Mucosa of rectum (tissue), 2 donors: ENCODE data around the gene MAST4.
"Not testable (repeated sequence)": the region's sequence is repeated elsewhere in the genome, so short reads cannot be mapped to it uniquely, and the experiment has no call there.

Source experiments
- H3K27ac ChIP-seq, 2 donors: one replicate each; pipeline ENCODE4 v1.7.0; 2013; ENCODE audit warnings: inconsistent platforms in 2 of 2, low read depth in 2 of 2, low read length in 2 of 2
- H3K27me3 ChIP-seq, 2 donors: one replicate each; pipeline ENCODE4 v1.7.0; 2013; ENCODE audit warnings: low read length in 2 of 2; ENCODE audit not compliant: control insufficient read depth in 2 of 2, insufficient read depth in 2 of 2
- H3K36me3 ChIP-seq, 2 donors: one replicate each; pipeline ENCODE4 v1.7.0; 2013; ENCODE audit warnings: low read length in 2 of 2; ENCODE audit not compliant: control insufficient read depth in 2 of 2, insufficient read depth in 2 of 2
- H3K4me1 ChIP-seq, 2 donors: one replicate each; pipeline ENCODE4 v1.7.0; 2013; ENCODE audit warnings: low read length in 2 of 2, mild to moderate bottlenecking in 1 of 2; ENCODE audit not compliant: control insufficient read depth in 2 of 2, insufficient read depth in 2 of 2
- H3K4me3 ChIP-seq, 2 donors: one replicate each; pipeline ENCODE4 v1.7.0; 2013; ENCODE audit warnings: low read length in 2 of 2
- H3K9ac ChIP-seq, 2 donors: one replicate each; pipeline ENCODE4 v1.7.0; 2013; ENCODE audit warnings: low read length in 2 of 2, low read depth in 1 of 2, mild to moderate bottlenecking in 1 of 2
- H3K9me3 ChIP-seq, 2 donors: one replicate each; pipeline ENCODE4 v1.7.0; 2013; ENCODE audit warnings: low read length in 2 of 2; ENCODE audit not compliant: control insufficient read depth in 2 of 2
- donor health status: healthy.
- donor health status: Normal muscosa, but diverticular disease.

Gene MAST4

GRCh38 chr5:67170767-67171166 lies 574.6 kb downstream of the MAST4 start:
- Histone ChIP-seq H3K4me3 (no peak overlapping the region), H3K4me1 (peaks cover 9 to 11% of the 10 kb centered on the region in 2 donors), H3K27me3 (no peaks in the 10 kb centered on the region), H3K9ac (no peak overlapping the region), H3K9me3 (no peaks in the 10 kb centered on the region), H3K36me3 (no peaks in the 10 kb centered on the region), H3K27ac (no peak overlapping the region)

- not testable (repeated sequence) for H3K27me3 ChIP-seq, H3K4me3 ChIP-seq, H3K4me1 ChIP-seq, H3K9ac ChIP-seq, H3K36me3 ChIP-seq, H3K9me3 ChIP-seq, H3K27ac ChIP-seq
Measured at GRCh38 chr5:67173351-67173750, 577.2 kb downstream of the MAST4 start.

- H3K27me3 ChIP-seq, result no peaks in the 10 kb centered on the region
Measured at GRCh38 chr5:67173959-67174358, 577.8 kb downstream of the MAST4 start.

GRCh38 chr5:67176936-67177335 lies 580.7 kb downstream of the MAST4 start:
- H3K27me3 ChIP-seq, result no peaks in the 10 kb centered on the region
- peaks cover 7 to 8% of the 10 kb centered on the region in 2 donors for H3K9me3 ChIP-seq
- H3K27ac ChIP-seq, result no peak overlapping the region
- no peaks in the 10 kb centered on the region for H3K36me3 ChIP-seq
- no peak overlapping the region for H3K9ac ChIP-seq
- peaks cover 0 to 2% of the 10 kb centered on the region in 2 donors for H3K4me1 ChIP-seq
- no peak overlapping the region for H3K4me3 ChIP-seq

More at GRCh38 chr5:67173959-67174358, 577.8 kb downstream of the MAST4 start:
- H3K9ac ChIP-seq, result no peak overlapping the region
- H3K4me3 ChIP-seq, result no peak overlapping the region
- no peak overlapping the region for H3K27ac ChIP-seq
- peaks cover 0 to 2% of the 10 kb centered on the region in 2 donors for H3K4me1 ChIP-seq
- no peaks in the 10 kb centered on the region for H3K36me3 ChIP-seq
- peaks cover 7 to 8% of the 10 kb centered on the region in 2 donors for H3K9me3 ChIP-seq

GRCh38 chr5:67178085-67178484 lies 581.9 kb downstream of the MAST4 start:
- H3K9ac ChIP-seq, result no peak overlapping the region
- H3K4me1 ChIP-seq, result peaks cover 0 to 2% of the 10 kb centered on the region in 2 donors
- no peak overlapping the region for H3K27ac ChIP-seq
- H3K27me3 ChIP-seq, result no peaks in the 10 kb centered on the region
- peaks cover 7 to 8% of the 10 kb centered on the region in 2 donors for H3K9me3 ChIP-seq
- H3K4me3 ChIP-seq, result no peak overlapping the region
- no peaks in the 10 kb centered on the region for H3K36me3 ChIP-seq

DNA sequence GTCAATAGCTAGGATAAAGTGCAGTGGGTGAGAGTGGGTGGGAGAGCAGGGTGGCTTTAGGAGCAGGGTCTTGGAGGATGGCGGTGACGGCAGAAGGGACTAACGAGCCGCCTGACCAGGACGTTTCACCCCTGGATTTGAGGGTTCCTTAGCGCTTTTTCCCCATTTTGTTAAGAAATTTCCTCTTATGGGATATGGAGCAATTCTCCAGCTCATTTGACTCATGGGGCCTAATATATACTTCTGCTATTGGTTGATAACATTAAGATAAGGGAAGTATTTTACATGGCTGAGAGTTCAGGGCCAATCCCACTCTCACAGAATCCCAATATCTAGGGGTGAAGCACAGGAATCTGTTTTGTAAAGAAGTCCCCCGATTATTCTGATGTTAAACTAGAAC lies 582.8 kb downstream of the MAST4 start:
- Histone ChIP-seq H3K4me1 (peaks cover 0 to 2% of the 10 kb centered on the region in 2 donors), H3K27me3 (no peaks in the 10 kb centered on the region), H3K9ac (no peak overlapping the region), H3K27ac (no peak overlapping the region), H3K9me3 (peaks cover 7 to 8% of the 10 kb centered on the region in 2 donors), H3K4me3 (no peak overlapping the region), H3K36me3 (no peaks in the 10 kb centered on the region)

- Histone ChIP-seq H3K9me3 (peaks cover 7 to 8% of the 10 kb centered on the region in 2 donors), H3K4me3 (no peak overlapping the region), H3K27ac (no peak overlapping the region), H3K4me1 (peaks cover 0 to 2% of the 10 kb centered on the region in 2 donors), H3K36me3 (no peaks in the 10 kb centered on the region), H3K27me3 (no peaks in the 10 kb centered on the region), H3K9ac (no peak overlapping the region)
Measured at GRCh38 chr5:67179697-67180361, 583.6 kb downstream of the MAST4 start.

- peak overlapping the region in 1 of 2 donors; percentile 16 for H3K27ac ChIP-seq
- peaks cover 3 to 7% of the 10 kb centered on the region in 2 donors for H3K9me3 ChIP-seq
- H3K4me1 ChIP-seq, result peaks cover 0 to 2% of the 10 kb centered on the region in 2 donors
- no peaks in the 10 kb centered on the region for H3K27me3 ChIP-seq
- no peak overlapping the region for H3K9ac ChIP-seq
- no peaks in the 10 kb centered on the region for H3K36me3 ChIP-seq
- H3K4me3 ChIP-seq, result no peak overlapping the region
Measured at GRCh38 chr5:67181648-67182221, 585.5 kb downstream of the MAST4 start.

DNA sequence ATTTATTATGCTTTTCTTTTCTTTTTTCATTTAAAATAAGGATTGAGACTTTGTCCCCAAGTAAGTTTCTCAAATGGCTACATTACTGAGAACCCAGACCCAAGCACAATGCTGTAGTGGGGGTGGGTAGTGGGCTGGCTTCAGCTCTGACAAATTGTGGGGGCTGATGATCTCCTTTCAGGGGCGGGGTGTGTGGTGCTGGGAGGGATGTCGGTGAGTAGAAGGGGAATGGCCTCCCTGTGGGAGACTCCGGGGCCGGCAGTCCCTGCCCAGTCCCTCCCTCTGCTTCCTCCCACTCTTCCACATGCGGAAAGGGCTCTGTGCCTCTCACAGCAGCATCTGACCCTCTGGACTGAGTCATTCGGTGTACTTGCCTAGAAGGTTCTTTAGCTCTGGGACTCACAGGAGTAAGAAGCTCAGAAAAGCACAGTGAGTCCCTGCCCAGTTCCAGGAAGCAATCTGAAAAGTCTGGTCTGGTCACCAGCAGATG lies 586.2 kb downstream of the MAST4 start:
- Histone ChIP-seq H3K36me3 (no peaks in the 10 kb centered on the region), H3K27me3 (no peaks in the 10 kb centered on the region), H3K9me3 (peaks cover 0 to 1% of the 10 kb centered on the region in 2 donors), H3K4me3 (no peak overlapping the region), H3K4me1 (peaks cover 0 to under 1% of the 10 kb centered on the region in 2 donors), H3K27ac (peak overlapping the region; percentile 35 to 37), H3K9ac (peak overlapping the region in 1 of 2 donors; percentile 17)

DNA sequence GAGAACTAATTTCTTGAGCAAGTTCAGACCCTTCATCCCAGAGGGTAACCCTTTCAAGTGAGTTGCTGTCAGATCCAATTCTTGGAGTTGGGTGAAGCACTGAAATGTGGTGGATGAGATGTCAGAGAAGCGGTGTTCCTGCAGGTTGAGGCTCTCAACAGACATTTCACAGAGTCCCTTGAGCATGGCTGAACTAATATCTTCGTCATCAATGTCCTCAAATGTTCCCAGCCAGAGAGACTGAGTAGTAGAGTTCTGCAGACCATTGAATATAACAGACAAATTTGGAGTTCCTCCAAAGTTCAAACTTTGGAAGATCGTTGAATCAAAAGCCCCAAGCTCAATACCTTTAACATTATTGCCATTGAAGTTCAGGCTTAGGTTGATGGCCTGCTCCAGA lies 587.7 kb downstream of the MAST4 start:
- no peaks in the 10 kb centered on the region for H3K4me1 ChIP-seq
- H3K4me3 ChIP-seq, result no peak overlapping the region
- no peaks in the 10 kb centered on the region for H3K27me3 ChIP-seq
- H3K27ac ChIP-seq, result no peak overlapping the region
- no peaks in the 10 kb centered on the region for H3K36me3 ChIP-seq
- no peaks in the 10 kb centered on the region for H3K9me3 ChIP-seq
- H3K9ac ChIP-seq, result no peak overlapping the region
